GM12878 (cell line): Measurements from ENCODE around the gene MYL11. TPM values are rescaled to one million over a fixed set of nuclear protein-coding genes. Genes with fewer than 3 reads are reported as not detected.
A peak's percentile ranks its signal among the peaks of the same experiment; 100 is the strongest.

ENCODE experiments used
- ATAC-seq: fragments of 200-7000 bp; cut with Tn5 transposase; 3 replicates; pipeline ENCODE4 v1.9.1; 2020; ENCODE audit warnings: mild to moderate bottlenecking, moderate library complexity
- BruUV-seq: library from RNA; stranded (reverse); fragments of 400-500 nt; replicated peaks from 2 replicates; lab custom pipeline; 2021; lab: Mats Ljungman, UMichigan
- CTCF ChIA-PET: fragments of 300-600 bp; sonication (Branson Sonifier 250); formaldehyde crosslinking; extraction: SDS; loops from one replicate; lab custom pipeline; 2021; ENCODE audit warnings: inconsistent platforms; lab: Yijun Ruan, JAX
- POLR2A ChIA-PET: fragments of 350-600 bp; formaldehyde crosslinking; extraction: SDS; loops from one replicate; lab custom pipeline; 2021; ENCODE audit warnings: inconsistent platforms; lab: Charles Lee
- RAD21 ChIA-PET: fragments of 300-600 bp; sonication (Branson Sonifier 250); formaldehyde crosslinking; loops from one replicate; lab custom pipeline; 2023; ENCODE audit warnings: antibody characterized with exemption; ENCODE audit not compliant: unreplicated experiment; lab: Charles Lee
- SMC1A ChIA-PET: fragments of 300-600 bp; sonication (Branson Sonifier 250); formaldehyde crosslinking; loops from one replicate; lab custom pipeline; 2023; ENCODE audit not compliant: unreplicated experiment, uncharacterized antibody; lab: Charles Lee
- DNase-seq: peaks from one replicate; pipeline ENCODE4 v3.0.0-alpha.2; 2011; ENCODE audit warnings: low read depth, low spot score
- FAIRE-seq: peaks from 3 replicates; lab custom pipeline; 2011; peaks lifted over from hg19 to GRCh38; lab: Jason Lieb, UNC
- H2AFZ ChIP-seq: 2 replicates; pipeline ENCODE4 v1.6.0; 2011; ENCODE audit warnings: low read depth, low read length, control low read depth; ENCODE audit not compliant: control insufficient read depth
- H3K27ac ChIP-seq: 2 replicates; pipeline ENCODE4 v1.5.1; 2011; ENCODE audit warnings: control low read depth; ENCODE audit not compliant: control insufficient read depth, insufficient read depth
- H3K27me3 ChIP-seq, 2 experiments: replicated peaks in 1 of 2; 2 replicates each; pipeline versions ENCODE4 v1.6.0 to v1.6.1; 2011; ENCODE audit warnings: low read length in 1 of 2; ENCODE audit not compliant: control insufficient read depth in 2 of 2, insufficient read depth in 2 of 2
- H3K36me3 ChIP-seq, 2 experiments: 2 replicates each; pipeline ENCODE4 v1.5.1; 2011; ENCODE audit warnings: low read length in 1 of 2; ENCODE audit not compliant: control insufficient read depth in 2 of 2, insufficient read depth in 2 of 2
- H3K4me1 ChIP-seq: 2 replicates; pipeline ENCODE4 v1.6.1; 2011; ENCODE audit warnings: mild to moderate bottlenecking, low read length, moderate library complexity, mixed read lengths; ENCODE audit not compliant: control insufficient read depth, insufficient read depth
- H3K4me2 ChIP-seq: 2 replicates; pipeline ENCODE4 v1.6.0; 2011; ENCODE audit warnings: control low read depth; ENCODE audit not compliant: control insufficient read depth, insufficient read depth
- H3K4me3 ChIP-seq: fragments of 200-600 bp; sonication (generic); 2 replicates; pipeline ENCODE4 v1.5.1; 2016
- H3K79me2 ChIP-seq: 2 replicates; pipeline ENCODE4 v1.6.0; 2011; ENCODE audit warnings: low read length; ENCODE audit not compliant: control insufficient read depth, insufficient read depth
- H3K9ac ChIP-seq: 2 replicates; pipeline ENCODE4 v1.8.0; 2011; ENCODE audit warnings: low read length, control low read depth, mixed read lengths; ENCODE audit not compliant: control insufficient read depth, insufficient read depth
- H3K9me3 ChIP-seq: replicated peaks from 3 replicates; pipeline ENCODE4 v1.5.1; 2011; ENCODE audit warnings: mild to moderate bottlenecking, low read length; ENCODE audit not compliant: control insufficient read depth, insufficient read depth
- H4K20me1 ChIP-seq: 2 replicates; pipeline ENCODE4 v1.6.0; 2011; ENCODE audit not compliant: control insufficient read depth, insufficient read depth
- ATF7 ChIP-seq: fragments of 450-650 bp; IDR thresholded peaks from 2 replicates; pipeline ENCODE4 v1.6.1; 2016; ENCODE audit warnings: low read depth, mild to moderate bottlenecking
- BCL3 ChIP-seq: IDR thresholded peaks from 2 replicates; pipeline ENCODE4 v1.6.1; 2011; ENCODE audit warnings: borderline replicate concordance, low read depth, mild to moderate bottlenecking, moderate library complexity, low read length; ENCODE audit not compliant: insufficient read depth, poor library complexity, severe bottlenecking
- BRCA1 ChIP-seq: IDR thresholded peaks from 2 replicates; pipeline ENCODE4 v1.6.1; 2011; ENCODE audit warnings: low read depth, low read length, improper control_type of control experiment
- NFIC ChIP-seq: IDR thresholded peaks from 2 replicates; pipeline ENCODE4 v1.6.1; 2012; ENCODE audit warnings: low read depth, mild to moderate bottlenecking, inconsistent platforms, low read length, moderate library complexity
- POLR2A ChIP-seq: IDR thresholded peaks from 2 replicates; pipeline ENCODE4 v1.6.1; 2011; ENCODE audit warnings: low read depth, mild to moderate bottlenecking, low read length
- SREBF1 ChIP-seq: IDR thresholded peaks from 2 replicates; pipeline ENCODE4 v1.6.1; 2012; ENCODE audit warnings: mild to moderate bottlenecking, low read length
- SUZ12 ChIP-seq: fragments of 200-600 bp; sonication (generic); IDR thresholded peaks from one replicate; pipeline ENCODE4 v1.6.1; 2018; ENCODE audit warnings: antibody characterized with exemption, mild to moderate bottlenecking; ENCODE audit not compliant: unreplicated experiment
- YBX1 ChIP-seq: fragments of 450-650 bp; IDR thresholded peaks from 2 replicates; pipeline ENCODE4 v1.6.1; 2016; ENCODE audit warnings: antibody characterized with exemption
- WGBS: methylation state at CpG from one replicate; pipeline ENCODE4 v1.1.6; 2016; ENCODE audit warnings: low lambda C conversion rate; ENCODE audit not compliant: insufficient replicate concordance, insufficient coverage; ENCODE audit errors: missing lambda C conversion rate; 5-methylcytosine and 5-hydroxymethylcytosine counted together
- in situ Hi-C: fragments of 300-500 bp; cut with MboI; formaldehyde crosslinking; loops from 9 replicates; pipeline ENCODE4 v1.14.3; 2018; ENCODE audit warnings: mixed read lengths
- intact Hi-C: fragments of 100-400 bp; cut with micrococcal nuclease; formaldehyde crosslinking; loops from one replicate; pipeline ENCODE4 v1.14.2; 2022; ENCODE audit not compliant: unreplicated experiment
- polyA plus RNA-seq, 11 experiments: library from polyadenylated mRNA; depleted of rRNA in 4 of 11; unstranded in 6 of 11; stranded (reverse) in 5 of 11; fragments of >200 nt; fragmentation: Nextera tagmentation in 4 of 11; fragmentation: Illumina TruSeq in 1 of 11; extraction: Ambion mirVana in 4 of 11; extraction: Trizol in 1 of 11; gene quantifications; 1 replicate in 1 of 11; 2 replicates in 10 of 11; pipeline versions ENCODE4 v1.2.1 to v1.2.3, GENCODE V29; 2011 to 2016; ENCODE audit warnings: inconsistent platforms in 2 of 11, missing spikeins in 2 of 11, low read depth in 1 of 11
- total RNA-seq, 4 experiments: library from RNA; depleted of rRNA in 3 of 4; stranded (reverse); fragments of >200 nt in 3 of 4; fragmentation: Illumina TruSeq in 1 of 4; extraction: Trizol in 1 of 4; gene quantifications; 2 replicates each; pipeline versions ENCODE4 v1.2.1 to v1.2.3, GENCODE V29; 2013 to 2021
- TF ChIP-seq, protein P1 (sequence below): fragments of 450-650 bp; IDR thresholded peaks from 2 replicates; pipeline ENCODE4 v1.6.1; 2017; ENCODE audit warnings: mild to moderate bottlenecking, low read depth, inconsistent platforms; ENCODE audit not compliant: poor library complexity, severe bottlenecking

Gene MYL11
- total and polyA plus RNA-seq, 10 of the 15 experiments (the other 5 are each of a cell fraction or from before 2014, with no cell fraction given) = 0.19 to 1.2 (median 0.61) TPM; not detected in 5

DNA sequence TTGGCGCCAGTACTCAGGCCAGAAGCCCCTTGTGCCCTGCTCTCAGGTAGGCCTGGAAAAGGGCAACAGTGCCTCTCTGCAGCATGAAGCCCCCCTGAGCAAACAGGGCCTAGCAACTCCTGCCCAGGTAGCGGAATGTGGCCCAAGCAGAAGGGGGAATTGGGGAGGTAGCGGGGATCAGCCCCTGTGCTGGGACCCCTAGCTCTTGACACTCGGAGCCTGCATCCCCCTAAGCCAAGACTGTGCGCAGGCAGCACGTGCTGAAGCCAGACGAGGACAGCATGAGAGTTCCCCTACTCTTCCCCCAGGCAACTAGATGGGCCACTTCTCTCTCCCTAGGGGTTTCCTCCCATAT, 18.7 kb upstream of the MYL11 start:
- ChIA-PET CTCF (interaction anchor here (1.1 kb wide), 1 partner anchor 13 kb away, joined by 4 read pairs; no protein-coding TSS in a partner anchor), RAD21 (interaction anchor here (1.0 to 4.3 kb wide), 4 partner anchors 10 to 213 kb away, joined by 3 to 33 read pairs (median 8); partner anchors contain the start of gene TBC1D10B), POLR2A (interaction anchor here (0.8 to 3.8 kb wide), 3 partner anchors 9 to 42 kb away, joined by 3 to 21 read pairs (median 5); partner anchors contain the start of gene TBC1D10B), SMC1A (interaction anchor here (1.0 to 1.7 kb wide), 2 partner anchors 10 to 14 kb away, joined by 4 to 5 read pairs; partner anchors contain the start of gene TBC1D10B)
- H3K9ac ChIP-seq = peak overlapping the region; percentile 88
- BruUV-seq = no TSS peak
- WGBS = 75% methylated on average over 7 of the region's 7 CpGs
- H4K20me1 ChIP-seq = peaks cover 4% of the 10 kb centered on the region
- ATAC-seq (no peak), FAIRE-seq (no peak), DNase-seq (no peak)
- H3K9me3 ChIP-seq = no peaks in the 10 kb centered on the region
- peaks cover 3 to 23% of the 10 kb centered on the region in 2 experiments for H3K36me3 ChIP-seq
- TF ChIP-seq YBX1 (no peak), NFIC (0 out of 2 replicates have a peak, but pooled peaks have one; percentile 3), POLR2A (peak; percentile 38; the same call in 1 of the 2 replicates)
- in situ Hi-C loops (no loop called here), intact Hi-C loops (loop anchor here (2.0 to 10.0 kb wide), 2 partner anchors 15 to 261 kb away; partner anchors contain the start of genes TBC1D10B, TBX6 and YPEL3)
- peaks cover 21% of the 10 kb centered on the region for H3K4me1 ChIP-seq
- peaks cover 18% of the 10 kb centered on the region for H3K79me2 ChIP-seq
- peak overlapping the region; percentile 94 for H3K4me3 ChIP-seq
- H3K27ac ChIP-seq = peak overlapping the region; percentile 93
- no peaks in the 10 kb centered on the region for H3K27me3 ChIP-seq
- H3K4me2 ChIP-seq = peak overlapping the region; percentile 99
- no peak overlapping the region; the same call in 1 of the 2 replicates for H2AFZ ChIP-seq

GRCh38 chr16:30356401-30357084, 18.1 kb upstream of the MYL11 start:
- Histone ChIP-seq H3K9me3 (no peaks in the 10 kb centered on the region), H3K4me1 (peaks cover 16% of the 10 kb centered on the region), H3K36me3 (peaks cover 3 to 23% of the 10 kb centered on the region in 2 experiments), H3K27me3 (no peaks in the 10 kb centered on the region), H3K4me3 (peak overlapping the region; percentile 94; the same call in 1 of the 2 replicates), H3K79me2 (peaks cover 18% of the 10 kb centered on the region), H3K4me2 (peak overlapping the region; percentile 99), H2AFZ (no peak overlapping the region), H4K20me1 (peaks cover 4% of the 10 kb centered on the region), H3K9ac (no peak overlapping the region; the same call in 1 of the 2 replicates), H3K27ac (no peak overlapping the region)
- no peak for ATAC-seq
- in situ Hi-C loops = no loop called here
- intact Hi-C loops = loop anchor here (10.0 kb wide), 1 partner anchor 262 kb away; the partner anchor contains the start of genes TBX6 and YPEL3
- BruUV-seq = no TSS peak
- RAD21 ChIA-PET = interaction anchor here (0.6 to 4.3 kb wide), 5 partner anchors 10 to 214 kb away, joined by 3 to 33 read pairs (median 4); partner anchors contain the start of gene TBC1D10B
- FAIRE-seq = no peak
- CTCF ChIA-PET = interaction anchor here (0.7 to 1.1 kb wide), 2 partner anchors 13 to 242 kb away, joined by 3 to 4 read pairs; no protein-coding TSS in a partner anchor
- 76% methylated on average over 12 of the region's 12 CpGs for WGBS
- POLR2A ChIA-PET = interaction anchor here (0.5 to 3.8 kb wide), 8 partner anchors 9 to 170 kb away, joined by 3 to 21 read pairs (median 3); partner anchors contain the start of genes TBC1D10B and ZNF771
- SMC1A ChIA-PET = interaction anchor here (0.7 to 1.7 kb wide), 5 partner anchors 9 to 265 kb away, joined by 3 to 4 read pairs (median 4); partner anchors contain the start of genes TBC1D10B and TBX6
- no peak for DNase-seq
- TF ChIP-seq ATF7 = no peak
- no peak for TF ChIP-seq SREBF1
- TF ChIP-seq, protein P1, sequence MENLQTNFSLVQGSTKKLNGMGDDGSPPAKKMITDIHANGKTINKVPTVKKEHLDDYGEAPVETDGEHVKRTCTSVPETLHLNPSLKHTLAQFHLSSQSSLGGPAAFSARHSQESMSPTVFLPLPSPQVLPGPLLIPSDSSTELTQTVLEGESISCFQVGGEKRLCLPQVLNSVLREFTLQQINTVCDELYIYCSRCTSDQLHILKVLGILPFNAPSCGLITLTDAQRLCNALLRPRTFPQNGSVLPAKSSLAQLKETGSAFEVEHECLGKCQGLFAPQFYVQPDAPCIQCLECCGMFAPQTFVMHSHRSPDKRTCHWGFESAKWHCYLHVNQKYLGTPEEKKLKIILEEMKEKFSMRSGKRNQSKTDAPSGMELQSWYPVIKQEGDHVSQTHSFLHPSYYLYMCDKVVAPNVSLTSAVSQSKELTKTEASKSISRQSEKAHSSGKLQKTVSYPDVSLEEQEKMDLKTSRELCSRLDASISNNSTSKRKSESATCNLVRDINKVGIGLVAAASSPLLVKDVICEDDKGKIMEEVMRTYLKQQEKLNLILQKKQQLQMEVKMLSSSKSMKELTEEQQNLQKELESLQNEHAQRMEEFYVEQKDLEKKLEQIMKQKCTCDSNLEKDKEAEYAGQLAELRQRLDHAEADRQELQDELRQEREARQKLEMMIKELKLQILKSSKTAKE = no peak
- TF ChIP-seq BRCA1 = no peak
- no peak for TF ChIP-seq SUZ12
- no peak for TF ChIP-seq BCL3
